ENCODE data around the gene TTBK1. TPM values are rescaled to one million over a fixed set of nuclear protein-coding genes. Genes with fewer than 3 reads are reported as not detected.

TTBK1 gene
- polyA plus RNA-seq, 1 of the 3 experiments (the other 2 are of a cell fraction), result 0.94 TPM

- H3K27ac ChIP-seq (ENCODE audit: low read depth in 2 of 2, low read length in 1 of 2), result no peak overlapping the region
- ChIA-PET POLR2A (no interaction called here), CTCF (interaction anchor here (0.6 to 2.4 kb wide), 3 partner anchors 23 to 181 kb away, joined by 3 to 8 read pairs (median 3); partner anchors contain the start of gene DNPH1)
- DNase-seq, result no peak
- no peaks in the 10 kb centered on the region for H3F3A ChIP-seq (replicated peaks; ENCODE audit: insufficient read depth)
- H3K4me1 ChIP-seq (ENCODE audit: control insufficient read depth in 1 of 2, insufficient read depth in 2 of 2, low read depth in 1 of 2, low read length in 1 of 2), result peaks cover 0 to 17% of the 10 kb centered on the region in 2 experiments; a peak in 1 of 4 replicates
- no peak overlapping the region for H3K9ac ChIP-seq
- 94% methylated on average over 27 of the region's 44 CpGs for WGBS (ENCODE audit: low lambda C conversion rate)
- no peaks in the 10 kb centered on the region for H3K36me3 ChIP-seq (replicated peaks in 1 of 2; ENCODE audit: control insufficient read depth in 1 of 2, insufficient read depth in 2 of 2, low read length in 1 of 2)
- no peak overlapping the region for H2AFZ ChIP-seq (ENCODE audit: low read depth)
- H3K9me3 ChIP-seq, result no peaks in the 10 kb centered on the region
- no peaks in the 10 kb centered on the region for H3K79me2 ChIP-seq (ENCODE audit: insufficient read depth)
- no peak for TF ChIP-seq RCOR1 (IDR thresholded peaks at IDR 0.05; ENCODE audit: low read length)
- TF ChIP-seq RAD21 (IDR thresholded peaks at IDR 0.05; ENCODE audit: low read length), result no peak
- no peak for TF ChIP-seq JUND (IDR thresholded peaks at IDR 0.05)
- no peak overlapping the region for H3K4me3 ChIP-seq (ENCODE audit: low read depth in 2 of 2, low read length in 1 of 2)
- H3K9me2 ChIP-seq, result no peaks in the 10 kb centered on the region
- H4K20me1 ChIP-seq (ENCODE audit: insufficient read depth), result no peaks in the 10 kb centered on the region
- H3K27me3 ChIP-seq (ENCODE audit: insufficient read depth), result no peaks in the 10 kb centered on the region
- H3K4me2 ChIP-seq, result no peak overlapping the region
Observed at GRCh38 chr6:43269273-43270007, 26.2 kb downstream of the TTBK1 start.

DNA sequence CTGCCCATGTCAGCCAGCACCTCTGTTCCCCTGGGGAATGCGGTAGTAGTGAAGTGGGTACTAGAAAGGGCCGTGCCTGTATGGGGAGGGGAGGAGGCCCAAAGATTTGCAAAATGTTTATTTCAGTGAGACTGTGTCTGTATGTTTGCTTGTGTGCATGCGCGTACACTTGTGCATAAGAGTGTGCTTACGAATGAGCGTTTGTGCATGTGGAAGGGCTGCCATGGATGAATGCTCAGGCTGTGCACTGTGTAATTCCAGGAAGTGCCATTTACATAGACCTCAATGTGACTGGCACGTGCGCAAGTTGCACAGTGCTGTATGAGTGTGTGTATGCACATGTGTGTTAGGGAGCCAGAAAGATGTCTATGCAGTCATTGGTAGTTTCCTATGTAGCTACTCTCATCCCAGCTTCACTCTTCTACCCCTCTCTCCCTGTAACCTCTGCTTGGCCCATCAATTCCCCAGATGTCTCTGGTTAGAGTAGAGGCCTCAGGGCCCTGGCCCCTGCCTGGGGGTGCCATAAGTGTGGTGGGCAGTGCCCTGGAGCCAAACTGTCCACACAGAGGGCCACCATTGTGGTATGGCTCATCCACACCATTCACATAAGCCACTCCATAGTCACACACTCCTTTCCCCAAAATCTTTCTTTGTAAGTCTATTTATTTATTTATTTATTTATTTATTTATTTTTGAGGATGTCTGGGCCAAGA is 28.0 kb downstream of the TTBK1 start:
- Histone ChIP-seq H2AFZ (ENCODE audit: low read depth) (no peak overlapping the region), H3F3A (replicated peaks; ENCODE audit: insufficient read depth) (no peaks in the 10 kb centered on the region), H3K27me3 (ENCODE audit: insufficient read depth) (no peaks in the 10 kb centered on the region), H3K79me2 (ENCODE audit: insufficient read depth) (no peaks in the 10 kb centered on the region), H3K36me3 (replicated peaks in 1 of 2; ENCODE audit: control insufficient read depth in 1 of 2, insufficient read depth in 2 of 2, low read length in 1 of 2) (no peaks in the 10 kb centered on the region), H3K9ac (no peak overlapping the region), H3K9me2 (no peaks in the 10 kb centered on the region), H3K4me3 (ENCODE audit: low read depth in 2 of 2, low read length in 1 of 2) (no peak overlapping the region), H4K20me1 (ENCODE audit: insufficient read depth) (no peaks in the 10 kb centered on the region), H3K4me1 (ENCODE audit: control insufficient read depth in 1 of 2, insufficient read depth in 2 of 2, low read depth in 1 of 2, low read length in 1 of 2) (peaks cover 0 to 20% of the 10 kb centered on the region in 2 experiments; a peak in 1 of 4 replicates), H3K27ac (ENCODE audit: low read depth in 2 of 2, low read length in 1 of 2) (no peak overlapping the region), H3K9me3 (no peaks in the 10 kb centered on the region), H3K4me2 (no peak overlapping the region)
- ChIA-PET CTCF (interaction anchor here (0.7 kb wide), 1 partner anchor 50 kb away, joined by 3 read pairs; no protein-coding TSS in a partner anchor), POLR2A (no interaction called here)
- TF ChIP-seq TCF12 (IDR thresholded peaks at IDR 0.05), result no peak
- TF ChIP-seq ELF1 (IDR thresholded peaks at IDR 0.05), result no peak
- no peak for TF ChIP-seq IRF3 (IDR thresholded peaks at IDR 0.05; ENCODE audit: low read depth, low read length)
- no peak for TF ChIP-seq RAD21 (IDR thresholded peaks at IDR 0.05; ENCODE audit: low read length)
- TF ChIP-seq FOXM1 (IDR thresholded peaks at IDR 0.05; ENCODE audit: low read depth), result no peak
- DNase-seq, result no peak
- 94% methylated on average over 8 of the region's 8 CpGs for WGBS (ENCODE audit: low lambda C conversion rate)

DNA sequence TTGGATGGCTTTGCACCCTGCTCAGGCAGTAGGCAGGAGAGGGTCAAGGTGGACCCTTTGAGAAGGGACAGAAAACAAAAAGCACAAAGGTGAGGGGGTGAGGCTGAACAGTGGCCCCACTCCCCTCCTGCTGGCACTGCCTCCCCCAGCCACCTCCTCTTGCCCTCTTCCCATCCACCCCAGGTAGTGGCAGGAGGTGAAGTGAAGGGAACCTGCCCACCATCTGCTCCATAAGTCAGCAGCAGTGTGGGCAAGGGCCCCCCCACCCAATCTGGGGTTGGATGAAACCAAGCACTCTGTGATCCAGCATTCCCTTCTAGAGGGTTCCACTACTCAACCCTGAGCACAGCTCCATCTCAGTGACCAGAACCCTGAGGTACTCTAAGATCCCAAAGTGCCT is 28.7 kb downstream of the TTBK1 start:
- Histone ChIP-seq H3K9me3 (no peaks in the 10 kb centered on the region), H3K9me2 (no peaks in the 10 kb centered on the region)
- CTCF ChIA-PET, result interaction anchor here (0.7 to 1.4 kb wide), 2 partner anchors 26 to 51 kb away, joined by 3 read pairs; no protein-coding TSS in a partner anchor
- no peak for TF ChIP-seq TAF1 (IDR thresholded peaks at IDR 0.05; ENCODE audit: borderline replicate concordance, low read depth, low read length)
- no peak for TF ChIP-seq FOXM1 (IDR thresholded peaks at IDR 0.05; ENCODE audit: low read depth)
- no peak for TF ChIP-seq GATA2 (CRISPR knock-in tag; IDR thresholded peaks at IDR 0.05)
- no peak for TF ChIP-seq RFX5 (IDR thresholded peaks at IDR 0.05; ENCODE audit: low read length)
- TF ChIP-seq NRF1 (IDR thresholded peaks at IDR 0.05; ENCODE audit: low read depth, low read length), result no peak
- TF ChIP-seq, protein P1, sequence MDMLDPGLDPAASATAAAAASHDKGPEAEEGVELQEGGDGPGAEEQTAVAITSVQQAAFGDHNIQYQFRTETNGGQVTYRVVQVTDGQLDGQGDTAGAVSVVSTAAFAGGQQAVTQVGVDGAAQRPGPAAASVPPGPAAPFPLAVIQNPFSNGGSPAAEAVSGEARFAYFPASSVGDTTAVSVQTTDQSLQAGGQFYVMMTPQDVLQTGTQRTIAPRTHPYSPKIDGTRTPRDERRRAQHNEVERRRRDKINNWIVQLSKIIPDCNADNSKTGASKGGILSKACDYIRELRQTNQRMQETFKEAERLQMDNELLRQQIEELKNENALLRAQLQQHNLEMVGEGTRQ (IDR thresholded peaks at IDR 0.05; ENCODE audit: borderline replicate concordance, low read depth, low read length), result no peak
- TF ChIP-seq RAD21 (IDR thresholded peaks at IDR 0.05; ENCODE audit: low read length), result no peak
- no peak for TF ChIP-seq TEAD4 (IDR thresholded peaks at IDR 0.05; ENCODE audit: borderline replicate concordance, insufficient read depth)
- no peak for TF ChIP-seq MXI1 (IDR thresholded peaks at IDR 0.05; ENCODE audit: low read depth, low read length)
- TF ChIP-seq MAX (IDR thresholded peaks at IDR 0.05; ENCODE audit: low read depth), result no peak
- TF ChIP-seq, protein P2, sequence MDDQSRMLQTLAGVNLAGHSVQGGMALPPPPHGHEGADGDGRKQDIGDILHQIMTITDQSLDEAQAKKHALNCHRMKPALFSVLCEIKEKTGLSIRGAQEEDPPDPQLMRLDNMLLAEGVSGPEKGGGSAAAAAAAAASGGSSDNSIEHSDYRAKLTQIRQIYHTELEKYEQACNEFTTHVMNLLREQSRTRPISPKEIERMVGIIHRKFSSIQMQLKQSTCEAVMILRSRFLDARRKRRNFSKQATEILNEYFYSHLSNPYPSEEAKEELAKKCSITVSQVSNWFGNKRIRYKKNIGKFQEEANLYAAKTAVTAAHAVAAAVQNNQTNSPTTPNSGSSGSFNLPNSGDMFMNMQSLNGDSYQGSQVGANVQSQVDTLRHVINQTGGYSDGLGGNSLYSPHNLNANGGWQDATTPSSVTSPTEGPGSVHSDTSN (IDR thresholded peaks at IDR 0.05), result no peak
- TF ChIP-seq POLR2AphosphoS5 (IDR thresholded peaks at IDR 0.05; ENCODE audit: low read depth, low read length), result no peak
- no peak for TF ChIP-seq MEF2A (IDR thresholded peaks at IDR 0.05; ENCODE audit: borderline replicate concordance, low read depth)
- no peak for TF ChIP-seq EP300 (IDR thresholded peaks at IDR 0.05; ENCODE audit: borderline replicate concordance in 1 of 2, low read depth in 1 of 2, low read length in 1 of 2)

More for the DNA sequence above, 28.7 kb downstream of the TTBK1 start:
- Histone ChIP-seq H3K9ac (no peak overlapping the region), H3K4me2 (no peak overlapping the region), H3K27me3 (ENCODE audit: insufficient read depth) (no peaks in the 10 kb centered on the region), H2AFZ (ENCODE audit: low read depth) (no peak overlapping the region), H3F3A (replicated peaks; ENCODE audit: insufficient read depth) (no peaks in the 10 kb centered on the region), H3K4me3 (ENCODE audit: low read depth in 2 of 2, low read length in 1 of 2) (no peak overlapping the region), H4K20me1 (ENCODE audit: insufficient read depth) (no peaks in the 10 kb centered on the region), H3K4me1 (ENCODE audit: control insufficient read depth in 1 of 2, insufficient read depth in 2 of 2, low read depth in 1 of 2, low read length in 1 of 2) (peaks cover 0 to 20% of the 10 kb centered on the region in 2 experiments; a peak in 1 of 4 replicates), H3K79me2 (ENCODE audit: insufficient read depth) (no peaks in the 10 kb centered on the region), H3K36me3 (replicated peaks in 1 of 2; ENCODE audit: control insufficient read depth in 1 of 2, insufficient read depth in 2 of 2, low read length in 1 of 2) (no peaks in the 10 kb centered on the region), H3K27ac (ENCODE audit: low read depth in 2 of 2, low read length in 1 of 2) (no peak overlapping the region)
- POLR2A ChIA-PET, result no interaction called here
- DNase-seq, result no peak
